ENCODE measurements around the gene WLS. TPM values are rescaled to one million over a fixed set of nuclear protein-coding genes. Genes with fewer than 3 reads are reported as not detected.

Gene WLS
- total RNA-seq, 5 donors from 2014 or later (not counting 1 experiment from before 2014, with no cell fraction given): 0.53 to 1.9 (median 1.0) TPM; not detected in 2

DNA sequence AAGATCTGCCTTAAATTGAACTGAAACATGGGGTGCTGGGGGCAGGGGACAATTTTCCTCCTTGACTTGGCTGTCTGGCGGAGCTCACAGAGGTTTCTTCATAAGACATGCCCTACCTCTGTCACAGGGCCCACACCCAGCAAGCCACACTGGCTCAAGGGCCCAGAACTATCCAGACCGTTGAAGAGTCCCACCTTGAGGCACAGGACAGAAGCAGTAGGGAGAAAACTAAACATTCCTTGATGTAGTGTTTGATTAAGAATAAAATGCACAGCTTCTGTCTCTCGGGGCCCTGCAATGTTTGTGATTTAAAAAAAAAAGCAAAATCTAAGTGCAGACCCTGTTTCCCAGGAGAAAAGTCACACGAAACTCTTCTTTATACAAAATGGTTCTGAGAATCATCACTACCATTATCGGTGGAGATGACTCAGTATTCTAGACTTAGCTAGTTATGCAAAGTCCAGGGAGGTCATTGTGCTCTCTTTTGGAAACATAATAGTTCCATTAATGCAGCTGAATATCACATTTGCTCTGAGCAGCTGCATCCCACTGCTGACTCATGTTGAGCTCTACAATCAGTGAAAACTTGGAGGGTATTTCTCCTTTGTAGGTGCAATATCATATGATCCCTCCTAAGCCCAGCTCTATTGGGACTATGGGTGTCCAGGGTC lies 128.3 kb downstream of the WLS start:
- ATAC-seq (replicated peaks in 1 of 4) (no peak), DNase-seq (no peak)
- WGBS (ENCODE audit: insufficient coverage): 57% methylated on average over 1 of the region's 5 CpGs
- H3K4me3 ChIP-seq (ENCODE audit: control insufficient read depth in 1 of 2, extremely low read depth in 1 of 2, low read length in 1 of 2): no peak overlapping the region
- H3K27ac ChIP-seq (ENCODE audit: low read length): no peak overlapping the region
- Mint-ChIP-seq H3K4me1 (no peaks in the 10 kb centered on the region), H3K9me3 (no peaks in the 10 kb centered on the region), H3K4me3 (no peak overlapping the region), H3K36me3 (no peaks in the 10 kb centered on the region), H3K27me3 (peaks cover 19 to 24% of the 10 kb centered on the region in 2 donors), H3K27ac (no peak overlapping the region)
- H3K9me3 ChIP-seq: no peaks in the 10 kb centered on the region
- H3K4me1 ChIP-seq (ENCODE audit: control insufficient read depth in 1 of 2, extremely low read depth in 1 of 2, insufficient read depth in 2 of 2, low read length in 2 of 2): no peaks in the 10 kb centered on the region
- H3K27me3 ChIP-seq (replicated peaks in 1 of 2; ENCODE audit: control insufficient read depth in 2 of 2, extremely low read depth in 1 of 2, insufficient read depth in 2 of 2, low read length in 1 of 2): peaks cover 0 to 9% of the 10 kb centered on the region in 2 experiments
- POLR2A ChIA-PET: no interaction called here
- no peaks in the 10 kb centered on the region for H3K36me3 ChIP-seq (ENCODE audit: control insufficient read depth in 2 of 2, extremely low read depth in 1 of 2, insufficient read depth in 1 of 2, low read length in 1 of 2)
- CTCF ChIA-PET: interaction anchor here in 1 of 2 donors (1.4 kb wide), 1 partner anchor 13 kb away, joined by 5 read pairs; no protein-coding TSS in a partner anchor

DNA sequence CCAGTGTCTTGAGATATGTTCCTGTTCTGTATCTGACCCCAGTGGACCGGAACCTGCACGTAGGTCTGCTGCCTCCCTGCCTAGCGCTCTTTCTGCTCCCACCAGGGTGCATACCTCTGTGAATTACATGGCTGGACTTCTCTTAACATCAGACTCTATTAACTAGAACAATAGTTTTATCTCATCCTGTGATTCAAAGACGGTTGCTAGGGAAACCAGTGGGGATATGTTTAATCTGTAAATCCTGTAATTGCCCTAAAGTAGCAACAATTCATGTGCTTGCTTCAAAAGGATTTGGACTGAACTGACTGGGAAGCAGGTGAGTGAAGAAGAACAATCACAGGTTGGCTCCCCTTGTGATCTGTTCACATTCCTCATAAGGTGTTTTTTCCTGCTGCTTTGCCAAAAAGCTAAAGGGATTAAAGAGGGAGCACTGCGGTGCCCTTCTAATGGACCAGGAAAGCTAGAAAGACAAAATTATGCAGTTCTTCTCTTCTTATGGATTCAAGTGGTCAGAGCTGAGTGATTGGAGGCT lies 129.2 kb downstream of the WLS start:
- H3K27me3 Mint-ChIP-seq: peaks cover 21 to 23% of the 10 kb centered on the region in 2 donors
- H3K27me3 ChIP-seq (replicated peaks in 1 of 2; ENCODE audit: control insufficient read depth in 2 of 2, extremely low read depth in 1 of 2, insufficient read depth in 2 of 2, low read length in 1 of 2): peaks cover 0 to 9% of the 10 kb centered on the region in 2 experiments
- no peaks in the 10 kb centered on the region for H3K4me1 ChIP-seq (ENCODE audit: control insufficient read depth in 1 of 2, extremely low read depth in 1 of 2, insufficient read depth in 2 of 2, low read length in 2 of 2)
- ChIA-PET POLR2A (no interaction called here), CTCF (interaction anchor here in 1 of 2 donors (1.4 kb wide), 1 partner anchor 14 kb away, joined by 5 read pairs; no protein-coding TSS in a partner anchor)
- no peaks in the 10 kb centered on the region for H3K36me3 Mint-ChIP-seq
- H3K9me3 Mint-ChIP-seq: no peaks in the 10 kb centered on the region
- H3K4me3 Mint-ChIP-seq: no peak overlapping the region
- no peaks in the 10 kb centered on the region for H3K9me3 ChIP-seq
- ATAC-seq (replicated peaks in 1 of 4) (no peak), DNase-seq (no peak)
- H3K27ac Mint-ChIP-seq: no peak overlapping the region
- H3K36me3 ChIP-seq (ENCODE audit: control insufficient read depth in 2 of 2, extremely low read depth in 1 of 2, insufficient read depth in 1 of 2, low read length in 1 of 2): no peaks in the 10 kb centered on the region
- no peak overlapping the region for H3K4me3 ChIP-seq (ENCODE audit: control insufficient read depth in 1 of 2, extremely low read depth in 1 of 2, low read length in 1 of 2)
- 88% methylated on average over 3 of the region's 5 CpGs for WGBS (ENCODE audit: insufficient coverage)
- no peaks in the 10 kb centered on the region for H3K4me1 Mint-ChIP-seq
- no peak overlapping the region for H3K27ac ChIP-seq (ENCODE audit: low read length)

DNA sequence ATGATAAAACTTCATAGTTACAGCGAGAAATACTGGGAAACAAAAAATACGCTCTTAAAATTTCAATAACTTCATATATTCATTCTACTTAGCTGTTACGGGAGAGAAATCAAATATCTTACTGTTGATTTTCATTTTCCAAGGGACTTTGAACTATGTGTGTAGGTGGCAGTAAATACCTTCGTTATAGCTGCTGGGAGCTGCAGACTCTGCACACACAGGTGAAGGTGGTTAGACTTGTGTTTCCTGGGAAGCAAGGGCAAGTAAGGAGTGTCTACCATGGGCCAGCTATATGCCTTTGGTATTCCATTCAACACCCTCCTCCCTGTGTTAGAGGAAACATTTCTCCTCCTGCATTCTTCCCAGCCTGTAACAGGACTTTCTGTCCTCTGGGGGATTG lies 130.5 kb downstream of the WLS start:
- CTCF ChIA-PET: no interaction called here
- WGBS (ENCODE audit: insufficient coverage): no CpG with 5 or more reads among the region's 4 CpGs

DNA sequence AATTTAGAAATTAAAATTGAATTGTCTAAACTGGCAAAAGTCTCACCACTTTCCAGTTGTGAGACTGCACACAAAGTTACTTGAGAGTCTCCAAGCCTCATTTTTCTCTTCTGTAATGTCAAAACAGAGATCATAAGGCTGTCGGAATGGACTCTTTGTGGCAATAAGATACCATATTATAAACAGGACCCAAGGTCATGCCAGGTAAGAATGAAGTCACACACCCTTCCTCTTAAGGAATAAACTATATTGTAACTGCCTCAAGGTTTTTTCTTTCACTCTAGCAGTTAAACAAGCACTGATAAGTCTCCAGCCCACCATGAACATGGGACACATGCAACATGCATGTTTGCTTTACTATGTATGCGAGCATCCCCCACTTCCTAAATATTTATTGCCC lies 131.8 kb downstream of the WLS start:
- no peaks in the 10 kb centered on the region for H3K4me1 ChIP-seq (ENCODE audit: control insufficient read depth in 1 of 2, extremely low read depth in 1 of 2, insufficient read depth in 2 of 2, low read length in 2 of 2)
- Mint-ChIP-seq H3K27me3 (peaks cover 21 to 23% of the 10 kb centered on the region in 2 donors), H3K27ac (no peak overlapping the region), H3K36me3 (no peaks in the 10 kb centered on the region), H3K4me3 (no peak overlapping the region), H3K4me1 (no peaks in the 10 kb centered on the region), H3K9me3 (no peaks in the 10 kb centered on the region)
- H3K9me3 ChIP-seq: no peaks in the 10 kb centered on the region
- ChIA-PET POLR2A (no interaction called here), CTCF (no interaction called here)
- DNase-seq (no peak), ATAC-seq (replicated peaks in 1 of 4) (no peak)
- H3K36me3 ChIP-seq (ENCODE audit: control insufficient read depth in 2 of 2, extremely low read depth in 1 of 2, insufficient read depth in 1 of 2, low read length in 1 of 2): no peaks in the 10 kb centered on the region
- H3K27me3 ChIP-seq (replicated peaks in 1 of 2; ENCODE audit: control insufficient read depth in 2 of 2, extremely low read depth in 1 of 2, insufficient read depth in 2 of 2, low read length in 1 of 2): peaks cover 0 to 4% of the 10 kb centered on the region in 2 experiments
- 86% methylated on average over 1 of the region's 2 CpGs for WGBS (ENCODE audit: insufficient coverage)
- H3K4me3 ChIP-seq (ENCODE audit: control insufficient read depth in 1 of 2, extremely low read depth in 1 of 2, low read length in 1 of 2): no peak overlapping the region
- H3K27ac ChIP-seq (ENCODE audit: low read length): no peak overlapping the region

More for the DNA sequence above, 130.5 kb downstream of the WLS start:
- no peaks in the 10 kb centered on the region for H3K36me3 ChIP-seq (ENCODE audit: control insufficient read depth in 2 of 2, extremely low read depth in 1 of 2, insufficient read depth in 1 of 2, low read length in 1 of 2)
- no peaks in the 10 kb centered on the region for H3K9me3 ChIP-seq
- peaks cover 0 to 6% of the 10 kb centered on the region in 2 experiments for H3K27me3 ChIP-seq (replicated peaks in 1 of 2; ENCODE audit: control insufficient read depth in 2 of 2, extremely low read depth in 1 of 2, insufficient read depth in 2 of 2, low read length in 1 of 2)
- no peak for ATAC-seq (replicated peaks in 1 of 4)
- no peaks in the 10 kb centered on the region for H3K4me1 Mint-ChIP-seq
- POLR2A ChIA-PET: no interaction called here
- peaks cover 23 to 24% of the 10 kb centered on the region in 2 donors for H3K27me3 Mint-ChIP-seq
- no peaks in the 10 kb centered on the region for H3K9me3 Mint-ChIP-seq
- no peak overlapping the region for H3K4me3 ChIP-seq (ENCODE audit: control insufficient read depth in 1 of 2, extremely low read depth in 1 of 2, low read length in 1 of 2)
- H3K27ac Mint-ChIP-seq: no peak overlapping the region
- H3K4me1 ChIP-seq (ENCODE audit: control insufficient read depth in 1 of 2, extremely low read depth in 1 of 2, insufficient read depth in 2 of 2, low read length in 2 of 2): no peaks in the 10 kb centered on the region
- no peak overlapping the region for H3K4me3 Mint-ChIP-seq
- no peak for DNase-seq
- H3K27ac ChIP-seq (ENCODE audit: low read length): no peak overlapping the region
- no peaks in the 10 kb centered on the region for H3K36me3 Mint-ChIP-seq

GRCh38 chr1:68093737-68094136 lies 138.6 kb downstream of the WLS start:
- Histone ChIP-seq H3K36me3 (ENCODE audit: control insufficient read depth in 2 of 2, extremely low read depth in 1 of 2, insufficient read depth in 1 of 2, low read length in 1 of 2) (no peaks in the 10 kb centered on the region), H3K27ac (ENCODE audit: low read length) (no peak overlapping the region), H3K27me3 (replicated peaks in 1 of 2; ENCODE audit: control insufficient read depth in 2 of 2, extremely low read depth in 1 of 2, insufficient read depth in 2 of 2, low read length in 1 of 2) (peaks cover 0 to 5% of the 10 kb centered on the region in 2 experiments), H3K4me1 (ENCODE audit: control insufficient read depth in 1 of 2, extremely low read depth in 1 of 2, insufficient read depth in 2 of 2, low read length in 2 of 2) (no peaks in the 10 kb centered on the region), H3K9me3 (no peaks in the 10 kb centered on the region), H3K4me3 (ENCODE audit: control insufficient read depth in 1 of 2, extremely low read depth in 1 of 2, low read length in 1 of 2) (no peak overlapping the region)
- Mint-ChIP-seq H3K4me1 (no peaks in the 10 kb centered on the region), H3K4me3 (no peak overlapping the region), H3K36me3 (no peaks in the 10 kb centered on the region), H3K27ac (no peak overlapping the region), H3K27me3 (peaks cover 1 to 10% of the 10 kb centered on the region in 2 donors), H3K9me3 (no peaks in the 10 kb centered on the region)
- no peak for DNase-seq
- no peak for ATAC-seq (replicated peaks in 1 of 4)
- POLR2A ChIA-PET: no interaction called here
- CTCF ChIA-PET: interaction anchor here (0.5 to 0.9 kb wide), 2 partner anchors 24 to 26 kb away, joined by 3 read pairs; no protein-coding TSS in a partner anchor

- Mint-ChIP-seq H3K27ac (no peak overlapping the region), H3K4me1 (no peaks in the 10 kb centered on the region), H3K9me3 (peaks cover 0 to 5% (median 0%) of the 10 kb centered on the region in 3 donors), H3K36me3 (no peaks in the 10 kb centered on the region), H3K4me3 (no peak overlapping the region), H3K27me3 (peaks cover 1 to 4% of the 10 kb centered on the region in 2 donors)
- no peaks in the 10 kb centered on the region for H3K9me3 ChIP-seq
- no peak overlapping the region for H3K27ac ChIP-seq (ENCODE audit: low read length)
- no peak for ATAC-seq (replicated peaks in 1 of 4)
- no peak for DNase-seq
- H3K27me3 ChIP-seq (replicated peaks in 1 of 2; ENCODE audit: control insufficient read depth in 2 of 2, extremely low read depth in 1 of 2, insufficient read depth in 2 of 2, low read length in 1 of 2): no peaks in the 10 kb centered on the region
- H3K4me3 ChIP-seq (ENCODE audit: control insufficient read depth in 1 of 2, extremely low read depth in 1 of 2, low read length in 1 of 2): no peak overlapping the region
- POLR2A ChIA-PET: no interaction called here
- H3K4me1 ChIP-seq (ENCODE audit: control insufficient read depth in 1 of 2, extremely low read depth in 1 of 2, insufficient read depth in 2 of 2, low read length in 2 of 2): no peaks in the 10 kb centered on the region
- CTCF ChIA-PET: no interaction called here
- 91% methylated on average over 2 of the region's 4 CpGs for WGBS (ENCODE audit: insufficient coverage)
- H3K36me3 ChIP-seq (ENCODE audit: control insufficient read depth in 2 of 2, extremely low read depth in 1 of 2, insufficient read depth in 1 of 2, low read length in 1 of 2): no peaks in the 10 kb centered on the region
Observed at GRCh38 chr1:68087184-68087583, 145.1 kb downstream of the WLS start.
